Limb (tissue), 2 donors: ENCODE measurements around the gene XPO4.

Source experiments
- DNase-seq, 2 donors: peaks; one replicate each; pipeline ENCODE4 v3.0.0-alpha.2; 2016; ENCODE audit errors: extremely low spot score in 2 of 2

XPO4 gene

GRCh38 chr13:20728579-20729311 is 173.8 kb downstream of the XPO4 start:
- DNase-seq, result peak in 1 of 2 donors; percentile 55

- DNase-seq, result no peak
Observed at GRCh38 chr13:20727856-20728255, 174.7 kb downstream of the XPO4 start.
